IgD-negative memory B cell (primary cell): ENCODE results near the gene RAB17. TPM values are rescaled to one million over a fixed set of nuclear protein-coding genes. Genes with fewer than 3 reads are reported as not detected.
"Not testable (repeated sequence)": the region's sequence is repeated elsewhere in the genome, so short reads cannot be mapped to it uniquely, and the experiment has no call there.

ENCODE experiments used
- H3K27ac Mint-ChIP-seq, 3 donors: one replicate each; pipeline ENCODE4 v1.8.0; 2020 to 2022; ENCODE audit warnings: mild to moderate bottlenecking in 3 of 3, mixed read lengths in 3 of 3, moderate library complexity in 1 of 3
- H3K27me3 Mint-ChIP-seq: one replicate; pipeline ENCODE4 v1.8.0; 2021; ENCODE audit warnings: mixed read lengths
- H3K36me3 Mint-ChIP-seq: one replicate; pipeline ENCODE4 v1.8.0; 2020; ENCODE audit warnings: mild to moderate bottlenecking, mixed read lengths
- H3K4me1 Mint-ChIP-seq, 3 donors: one replicate each; pipeline ENCODE4 v1.8.0; 2020 to 2022; ENCODE audit warnings: mixed read lengths in 3 of 3, mild to moderate bottlenecking in 1 of 3
- H3K4me3 Mint-ChIP-seq, 4 donors: one replicate each; pipeline ENCODE4 v1.8.0; 2020 to 2022; ENCODE audit warnings: mild to moderate bottlenecking in 4 of 4, mixed read lengths in 4 of 4, moderate library complexity in 3 of 4
- H3K9me3 Mint-ChIP-seq, 3 donors: one replicate each; pipeline ENCODE4 v1.8.0; 2020 to 2021; ENCODE audit warnings: mixed read lengths in 3 of 3, mild to moderate bottlenecking in 1 of 3
- polyA plus RNA-seq: library from polyadenylated mRNA; unstranded; fragments of 300-500 nt; fragmentation: Illumina TruSeq; gene quantifications from one replicate; pipeline ENCODE4 v1.2.3, GENCODE V29; 2021

Gene RAB17
- polyA plus RNA-seq, 1 donor from 2014 or later, result not detected

GRCh38 chr2:237597196-237598145 lies 6.9 kb upstream of the RAB17 start:
- H3K9me3 Mint-ChIP-seq, result no peaks in the 10 kb centered on the region
- H3K4me3 Mint-ChIP-seq, result no peak overlapping the region
- H3K36me3 Mint-ChIP-seq, result peaks cover 4% of the 10 kb centered on the region
- H3K4me1 Mint-ChIP-seq, result peaks cover 1 to 10% (median 4%) of the 10 kb centered on the region in 3 donors
- no peaks in the 10 kb centered on the region for H3K27me3 Mint-ChIP-seq
- H3K27ac Mint-ChIP-seq, result peak overlapping the region in 1 of 3 donors; percentile 33

GRCh38 chr2:237596520-237597195 lies 6.1 kb upstream of the RAB17 start:
- Mint-ChIP-seq H3K4me3 (no peak overlapping the region), H3K27ac (peak overlapping the region in 1 of 3 donors; percentile 33), H3K9me3 (no peaks in the 10 kb centered on the region), H3K4me1 (peaks cover 2 to 9% (median 4%) of the 10 kb centered on the region in 3 donors), H3K27me3 (no peaks in the 10 kb centered on the region), H3K36me3 (peaks cover 4% of the 10 kb centered on the region)

- not testable (repeated sequence) for H3K27me3 Mint-ChIP-seq, H3K36me3 Mint-ChIP-seq, H3K9me3 Mint-ChIP-seq, H3K27ac Mint-ChIP-seq, H3K4me3 Mint-ChIP-seq
- H3K4me1 Mint-ChIP-seq, result peaks cover 4 to 11% (median 5%) of the 10 kb centered on the region in 3 donors
Observed at GRCh38 chr2:237595829-237596519, 5.4 kb upstream of the RAB17 start.

GRCh38 chr2:237594514-237594871 lies 4.0 kb upstream of the RAB17 start:
- Mint-ChIP-seq H3K27me3 (no peaks in the 10 kb centered on the region), H3K4me3 (no peak overlapping the region), H3K4me1 (peaks cover 4 to 10% (median 6%) of the 10 kb centered on the region in 3 donors), H3K27ac (peak overlapping the region in 1 of 3 donors; percentile 67), H3K9me3 (no peaks in the 10 kb centered on the region), H3K36me3 (no peaks in the 10 kb centered on the region)

DNA sequence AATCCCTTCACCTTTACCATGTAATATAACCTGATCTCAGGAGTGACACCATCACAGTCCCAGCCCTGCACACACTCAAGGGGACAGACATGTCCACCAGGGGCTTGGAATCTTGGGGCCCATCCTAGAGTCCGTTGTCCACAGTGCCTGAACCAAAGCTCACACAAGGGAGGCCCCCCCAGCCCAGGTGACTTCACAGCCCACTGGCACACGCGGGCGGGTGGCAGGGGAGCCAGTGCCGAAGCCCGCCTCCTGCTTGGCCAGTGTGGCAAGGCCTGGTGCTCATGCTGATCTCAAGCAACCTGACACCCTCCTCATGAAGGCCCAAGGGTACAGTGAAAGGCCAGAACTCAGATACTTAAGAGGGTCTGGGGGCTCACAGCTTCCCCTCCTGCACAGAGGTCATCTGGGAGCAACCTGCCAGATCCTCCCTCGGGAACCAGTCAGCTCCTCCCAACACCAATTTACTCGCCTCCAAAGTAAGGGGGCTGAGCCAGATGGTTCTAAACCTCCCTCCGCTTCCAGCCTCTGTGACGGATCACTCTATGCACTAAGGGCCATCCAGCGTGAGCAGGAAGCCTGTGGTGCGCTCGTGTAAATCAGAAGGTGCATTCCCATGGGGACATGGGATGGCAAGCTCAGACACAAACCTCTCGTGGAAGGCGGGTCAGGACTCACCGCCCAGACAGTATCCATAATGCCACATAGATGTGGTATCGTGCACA lies 3.2 kb upstream of the RAB17 start:
- no peak overlapping the region for H3K4me3 Mint-ChIP-seq
- H3K9me3 Mint-ChIP-seq, result no peaks in the 10 kb centered on the region

GRCh38 chr2:237593036-237593435 lies 2.5 kb upstream of the RAB17 start:
- Mint-ChIP-seq H3K4me1 (peaks cover 4 to 7% (median 6%) of the 10 kb centered on the region in 3 donors), H3K27me3 (no peaks in the 10 kb centered on the region), H3K27ac (no peak overlapping the region), H3K4me3 (no peak overlapping the region), H3K9me3 (peaks cover 0 to 1% (median 0%) of the 10 kb centered on the region in 3 donors), H3K36me3 (no peaks in the 10 kb centered on the region)

More for the DNA sequence above, 3.2 kb upstream of the RAB17 start:
- H3K4me1 Mint-ChIP-seq, result peaks cover 4 to 10% (median 6%) of the 10 kb centered on the region in 3 donors
- no peaks in the 10 kb centered on the region for H3K27me3 Mint-ChIP-seq
- no peak overlapping the region for H3K27ac Mint-ChIP-seq
- H3K36me3 Mint-ChIP-seq, result no peaks in the 10 kb centered on the region

DNA sequence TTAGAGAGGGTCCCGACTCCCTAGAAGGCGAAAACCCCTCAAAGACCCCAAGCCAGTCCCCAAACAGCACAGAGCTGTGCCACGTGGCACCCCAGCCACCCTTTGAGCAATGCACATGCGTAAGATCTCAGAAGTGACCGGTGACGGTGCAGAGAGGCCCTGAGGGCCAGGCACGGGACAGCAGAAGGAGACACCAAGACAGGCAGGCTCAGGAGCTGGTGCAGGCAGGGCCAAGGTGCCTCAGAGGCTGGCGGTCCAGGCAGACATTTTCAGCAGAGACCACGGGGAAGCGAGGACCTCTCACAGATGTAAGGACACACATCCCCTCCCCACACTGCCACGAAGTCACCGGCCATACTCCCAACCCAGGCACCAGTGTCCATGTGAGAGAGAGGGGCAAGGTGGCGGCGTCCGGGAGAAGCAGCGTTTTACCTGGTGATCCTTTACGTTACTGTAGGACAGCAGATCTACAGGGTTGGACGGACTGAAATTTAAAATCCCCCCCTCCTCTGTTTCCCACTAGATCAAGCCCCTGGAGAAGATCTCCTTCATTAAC lies 2.0 kb upstream of the RAB17 start:
- H3K4me3 Mint-ChIP-seq, result no peak overlapping the region
- H3K9me3 Mint-ChIP-seq, result peaks cover 0 to 1% (median 0%) of the 10 kb centered on the region in 3 donors
- peaks cover under 1% of the 10 kb centered on the region for H3K27me3 Mint-ChIP-seq
- H3K27ac Mint-ChIP-seq, result no peak overlapping the region
- peaks cover 4 to 5% (median 4%) of the 10 kb centered on the region in 3 donors for H3K4me1 Mint-ChIP-seq
- no peaks in the 10 kb centered on the region for H3K36me3 Mint-ChIP-seq

GRCh38 chr2:237591141-237591881 lies 777 bp upstream of the RAB17 start:
- Mint-ChIP-seq H3K27ac (peak overlapping the region in 1 of 3 donors; percentile 62), H3K27me3 (peaks cover 3% of the 10 kb centered on the region), H3K9me3 (peaks cover 0 to 1% (median 0%) of the 10 kb centered on the region in 3 donors), H3K36me3 (no peaks in the 10 kb centered on the region), H3K4me1 (peaks cover 4 to 6% (median 4%) of the 10 kb centered on the region in 3 donors), H3K4me3 (no peak overlapping the region)

- Mint-ChIP-seq H3K27me3 (peaks cover 6% of the 10 kb centered on the region), H3K9me3 (peaks cover 0 to 1% (median 0%) of the 10 kb centered on the region in 3 donors), H3K4me1 (peaks cover 0 to 4% (median 4%) of the 10 kb centered on the region in 3 donors), H3K36me3 (no peaks in the 10 kb centered on the region), H3K4me3 (no peak overlapping the region), H3K27ac (no peak overlapping the region)
Observed at GRCh38 chr2:237588044-237588696, 2.4 kb downstream of the RAB17 start.

GRCh38 chr2:237585590-237586221 lies 4.8 kb downstream of the RAB17 start:
- Mint-ChIP-seq H3K4me3 (no peak overlapping the region), H3K4me1 (peaks cover 0 to 2% (median under 1%) of the 10 kb centered on the region in 3 donors), H3K9me3 (peaks cover 0 to 1% (median 0%) of the 10 kb centered on the region in 3 donors), H3K36me3 (no peaks in the 10 kb centered on the region), H3K27me3 (peaks cover 7% of the 10 kb centered on the region), H3K27ac (no peak overlapping the region)

DNA sequence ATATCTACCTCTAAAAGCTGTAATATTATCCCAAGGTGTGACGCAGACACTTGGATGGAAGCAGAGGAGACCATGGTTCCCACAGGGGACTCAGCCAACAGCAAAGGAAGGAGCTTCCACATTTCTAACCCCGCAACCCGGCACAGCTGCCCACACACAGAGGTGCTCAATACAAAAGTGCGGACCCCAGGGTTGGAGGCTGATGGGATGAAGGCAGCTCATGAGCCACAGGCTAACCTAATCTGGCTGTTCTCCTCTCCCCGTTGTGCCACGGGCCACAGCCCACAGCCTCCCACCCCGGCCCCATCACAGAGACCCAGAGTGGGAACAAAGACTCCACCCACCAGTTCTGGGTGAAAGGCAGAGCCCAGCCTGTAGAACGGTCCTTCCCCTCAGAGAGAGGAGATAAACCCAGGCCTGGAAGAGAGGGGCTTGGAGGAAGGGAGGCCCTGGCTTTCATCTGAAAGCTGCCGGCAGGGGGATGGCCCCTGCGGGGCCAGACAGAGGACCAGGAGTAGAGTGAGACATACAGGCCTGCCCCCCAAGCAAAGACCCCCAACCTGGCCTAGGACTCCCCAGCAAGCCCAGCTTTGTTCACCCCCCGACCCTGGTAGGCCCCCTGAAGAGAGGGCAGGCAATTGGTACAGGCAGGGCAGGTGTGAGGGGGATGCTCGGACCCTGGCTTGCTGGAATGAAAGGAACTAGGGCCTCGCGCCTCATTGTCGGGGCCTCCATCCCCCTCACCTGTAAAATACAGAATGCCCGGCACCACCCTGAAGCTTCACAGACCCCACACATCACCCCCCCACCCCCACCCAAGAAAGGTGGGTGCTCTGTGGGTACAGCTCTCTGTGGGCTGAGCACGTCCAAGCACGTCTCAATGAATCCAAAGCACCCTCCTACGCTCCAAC lies 6.9 kb downstream of the RAB17 start:
- Mint-ChIP-seq H3K27me3 (peaks cover 10% of the 10 kb centered on the region), H3K36me3 (no peaks in the 10 kb centered on the region), H3K4me3 (no peak overlapping the region), H3K27ac (no peak overlapping the region), H3K9me3 (peaks cover 0 to 1% (median 0%) of the 10 kb centered on the region in 3 donors), H3K4me1 (peaks cover 0 to 2% (median 0%) of the 10 kb centered on the region in 3 donors)
